Measurements from ENCODE around the gene ALDOB. TPM values are rescaled to one million over a fixed set of nuclear protein-coding genes. Genes with fewer than 3 reads are reported as not detected.

Gene ALDOB
- total RNA-seq (2022; extraction: Qiagen RNA extraction; ENCODE audit: low read depth) = not detected in 5 replicates

GRCh38 chr9:101435601-101436079 is at the start of gene ALDOB:
Gene ALDOB (minus strand): TSS chr9:101435774. CDS start chr9:101430887, 4,887 bp downstream.

GRCh38 chr9:101398068-101398929 is 37.3 kb downstream of the ALDOB start, which contains the start of the genes MRPL50 and ZNF189:
Gene MRPL50 (minus strand): TSS chr9:101398618. CDS start chr9:101398592, 26 bp downstream.
Gene ZNF189 (plus strand): TSS chr9:101398851. CDS start chr9:101399157, 306 bp downstream.

GRCh38 chr9:101384873-101385536 is 50.6 kb downstream of the ALDOB start, which contains the start of gene BAAT:
Gene BAAT (minus strand): TSS chr9:101385006. CDS start chr9:101371404, 13,602 bp downstream.

Other genes starting within 250 kb of the ALDOB start
- gene BAAT, start 50.8 kb downstream of the ALDOB start, total RNA-seq (2022; extraction: Qiagen RNA extraction; ENCODE audit: low read depth) = 0.31 to 0.72 TPM (median 0.47 TPM) in 5 replicates
- gene MRPL50, start 37.2 kb downstream of the ALDOB start, total RNA-seq (2022; extraction: Qiagen RNA extraction; ENCODE audit: low read depth) = 11.7 to 22.0 TPM (median 15.1 TPM) in 5 replicates
- 4.7 to 8.4 TPM (median 6.6 TPM) in 5 replicates for gene ZNF189, start 36.9 kb downstream of the ALDOB start, total RNA-seq (2022; extraction: Qiagen RNA extraction; ENCODE audit: low read depth)
- 20.4 to 24.3 TPM (median 22.8 TPM) in 5 replicates for gene RNF20, start 98.1 kb upstream of the ALDOB start, total RNA-seq (2022; extraction: Qiagen RNA extraction; ENCODE audit: low read depth)
- gene PPP3R2, start 159.2 kb upstream of the ALDOB start, total RNA-seq (2022; extraction: Qiagen RNA extraction; ENCODE audit: low read depth) = not detected in 5 replicates